A549 treated with dexamethasone at 1 μM for 4 hours (cell line): ENCODE results near the gene COL17A1. TPM values are rescaled to one million over a fixed set of nuclear protein-coding genes. Genes with fewer than 3 reads are reported as not detected.

Experiments used
- total RNA-seq: library from RNA; stranded (reverse); fragments of 200-300 nt; extraction: Qiagen RNA extraction; gene quantifications from 5 replicates; pipeline ENCODE4 v1.2.3, GENCODE V29; 2022

Gene COL17A1
- total RNA-seq: 1.6 to 2.2 TPM (median 1.7 TPM) in 5 replicates

DNA sequence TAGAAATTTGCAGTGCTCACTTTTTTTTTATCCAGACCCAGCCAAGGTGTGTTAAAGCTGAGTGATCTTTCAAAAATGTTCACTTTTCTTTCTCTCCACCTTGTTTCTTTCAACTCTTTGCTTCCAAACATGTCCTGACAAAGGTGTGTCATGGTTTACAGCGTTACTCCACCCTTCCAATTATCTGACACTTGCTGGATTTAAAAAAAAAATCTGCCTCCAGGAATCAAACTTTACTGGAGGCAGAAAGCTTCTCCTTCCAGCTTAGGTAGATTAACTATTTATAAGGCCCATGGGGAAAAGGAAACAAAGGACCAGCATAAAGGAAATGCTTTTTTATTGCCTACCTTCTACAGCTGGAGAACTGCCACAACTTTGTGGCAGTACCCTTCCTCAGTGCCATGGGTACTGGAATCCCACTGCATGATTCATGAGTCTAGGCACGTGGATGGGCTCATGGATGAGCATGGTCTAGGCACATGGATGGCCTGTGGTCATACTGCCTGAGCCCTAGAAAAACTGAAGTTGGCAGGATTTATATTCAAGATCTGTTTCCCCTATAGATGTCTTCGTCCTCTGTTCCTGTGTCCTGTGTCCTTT lies at the start of gene COL17A1:
TSS of gene COL17A1 (minus strand) at position 80 of the 600 bp plus-strand sequence. CDS start 5,207 bp downstream, outside the sequence.

DNA sequence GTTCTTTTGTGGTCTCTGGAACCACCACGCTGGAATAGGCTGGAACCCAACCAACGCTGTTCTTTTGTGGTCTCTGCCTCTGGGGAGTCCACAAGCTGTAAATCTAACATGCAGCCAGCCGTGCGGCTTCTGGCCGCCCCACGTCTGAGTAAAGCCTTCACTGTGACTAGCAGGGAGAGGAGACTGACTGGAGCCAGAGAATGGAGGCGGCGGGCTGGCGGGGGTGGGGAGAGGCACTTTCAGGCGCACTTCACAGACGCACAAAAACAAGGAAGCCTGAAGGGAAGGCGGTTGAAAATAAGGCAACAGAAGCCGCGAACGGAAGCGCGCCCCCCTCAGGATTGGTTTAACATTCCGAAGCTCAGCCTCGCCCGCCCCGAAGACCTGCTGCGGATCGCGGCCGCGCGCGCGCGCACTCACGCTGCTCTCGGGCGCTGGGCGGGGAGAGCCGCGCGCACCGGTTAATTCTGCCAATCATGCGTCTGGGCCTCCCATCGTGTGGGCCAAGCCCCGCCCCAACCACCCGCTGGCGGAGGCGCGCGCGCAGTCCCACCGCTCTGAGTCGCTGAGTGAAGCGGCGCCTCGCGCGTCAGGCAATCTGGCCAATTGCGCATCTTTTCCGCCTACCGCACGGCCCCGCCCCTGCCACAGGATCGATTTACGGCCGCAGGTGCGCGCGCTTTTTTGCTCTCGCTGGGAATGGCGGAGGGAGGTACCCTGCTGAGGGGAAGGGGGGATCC lies 36.0 kb upstream of the COL17A1 start, which contains the start of gene SFR1:
TSS of gene SFR1 (plus strand) at position 687 of the 740 bp plus-strand sequence. CDS start at position 700, 13 bp downstream.

Other genes with a start within 250 kb of the COL17A1 start
- 0.54 to 1.2 TPM (median 1.1 TPM) in 5 replicates for gene SH3PXD2A, start 230.3 kb downstream of the COL17A1 start, total RNA-seq
- 21.0 to 24.0 TPM (median 22.0 TPM) in 5 replicates for gene STN1, start 167.7 kb downstream of the COL17A1 start, total RNA-seq
- 27.6 to 40.5 TPM (median 34.3 TPM) in 5 replicates for gene SLK, start 118.7 kb downstream of the COL17A1 start, total RNA-seq
- 14.0 to 16.5 TPM (median 14.6 TPM) in 5 replicates for gene SFR1, start 36.3 kb upstream of the COL17A1 start, total RNA-seq
- gene CFAP43, start 146.5 kb upstream of the COL17A1 start, total RNA-seq: 0.12 to 0.61 TPM (median 0.20 TPM) in 5 replicates
- gene GSTO1, start 169.0 kb upstream of the COL17A1 start, total RNA-seq: 236 to 313 TPM (median 252 TPM) in 5 replicates
- 1.7 to 2.4 TPM (median 1.9 TPM) in 5 replicates for gene GSTO2, start 183.3 kb upstream of the COL17A1 start, total RNA-seq